Uterus (tissue), 4 donors: ENCODE measurements around the gene ZBTB40. TPM values are rescaled to one million over a fixed set of nuclear protein-coding genes. Genes with fewer than 3 reads are reported as not detected.

ENCODE experiments used
- DNase-seq, 2 donors: peaks; one replicate each; pipeline ENCODE4 v3.0.0-alpha.2; 2019 to 2020
- H3K27ac ChIP-seq, 2 donors: fragments of 200-600 bp; sonication (generic); 1 replicate in 1 of 2; 2 replicates in 1 of 2; pipeline ENCODE4 v1.5.1; 2016 to 2018
- H3K27me3 ChIP-seq, 2 donors: fragments of 200-600 bp; sonication (generic); one replicate each; pipeline ENCODE4 v1.5.1; 2018 to 2019; ENCODE audit warnings: control low read depth in 1 of 2
- H3K36me3 ChIP-seq, 2 donors: fragments of 200-600 bp; sonication (generic); one replicate each; pipeline ENCODE4 v1.5.1; 2019; ENCODE audit warnings: control low read depth in 1 of 2
- H3K4me1 ChIP-seq, 2 donors: fragments of 200-600 bp; sonication (generic); one replicate each; pipeline ENCODE4 v1.5.1; 2018 to 2019; ENCODE audit warnings: control low read depth in 1 of 2
- H3K4me3 ChIP-seq, 2 donors: fragments of 200-600 bp; sonication (generic); 1 replicate in 1 of 2; 2 replicates in 1 of 2; pipeline ENCODE4 v1.5.1; 2018 to 2019; ENCODE audit warnings: mild to moderate bottlenecking in 1 of 2
- H3K9me3 ChIP-seq, 2 donors: fragments of 200-600 bp; sonication (generic); one replicate each; pipeline ENCODE4 v1.5.1; 2019; ENCODE audit warnings: control low read depth in 1 of 2
- CTCF ChIP-seq, 4 experiments: fragments of 200-600 bp in 2 of 4; fragments of 450-650 bp in 2 of 4; sonication (generic) in 2 of 4; IDR thresholded peaks; one replicate each; pipeline ENCODE4 v1.5.1; 2016 to 2019; ENCODE audit warnings: antibody characterized with exemption in 4 of 4, mild to moderate bottlenecking in 2 of 4, moderate library complexity in 1 of 4
- POLR2A ChIP-seq, 2 donors: fragments of 450-650 bp; IDR thresholded peaks; one replicate each; pipeline ENCODE4 v1.6.1; 2016; ENCODE audit warnings: antibody characterized with exemption in 2 of 2, mild to moderate bottlenecking in 1 of 2, moderate library complexity in 1 of 2
- intact Hi-C: fragments of 100-400 bp; cut with DNase I; formaldehyde crosslinking; loops from one replicate; pipeline ENCODE4 v1.15.1; 2023; ENCODE audit warnings: low total_unique reads
- total RNA-seq, 4 donors: library from RNA; depleted of rRNA in 3 of 4; stranded (reverse); fragments of >200 nt in 3 of 4; gene quantifications; one replicate each; pipeline versions ENCODE4 v1.1.0 to v1.2.4, GENCODE V29; 2014 to 2023
- donor health status: DM: yes; HTN: yes; CAD: no.

The ZBTB40 gene
- total RNA-seq, 4 donors from 2014 or later: 8.2 to 34.2 (median 16.6) TPM

DNA sequence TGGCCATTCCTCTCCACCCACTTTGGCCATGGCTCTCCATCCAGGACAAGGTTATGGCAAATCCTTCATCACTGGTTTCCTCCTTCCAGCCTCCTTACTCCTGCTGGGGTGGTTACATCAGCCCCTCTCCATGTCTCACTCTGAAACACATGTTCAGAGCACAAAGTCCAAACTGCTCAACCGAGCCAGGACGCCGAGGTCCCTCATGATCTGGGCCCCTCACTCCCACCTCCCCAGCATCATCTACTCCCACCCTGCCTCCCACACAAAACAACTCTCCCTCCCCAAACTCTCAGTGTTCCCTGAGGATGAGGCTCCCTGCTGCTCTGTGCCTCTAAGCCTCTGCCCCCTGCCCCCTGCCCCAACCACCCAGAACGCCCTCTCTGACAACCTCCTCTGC is 33.3 kb upstream of the ZBTB40 start:
- DNase-seq: no peak
- intact Hi-C loops: loop anchor here (5.0 kb wide), 1 partner anchor 224 kb away; the partner anchor contains the start of gene C1QC
- TF ChIP-seq CTCF (IDR thresholded peaks at IDR 0.05): no peak
- TF ChIP-seq POLR2A (IDR thresholded peaks at IDR 0.05): no peak

GRCh38 chr1:22418933-22419382 is 32.7 kb upstream of the ZBTB40 start:
- Histone ChIP-seq H3K27me3 (no peaks in the 10 kb centered on the region), H3K4me1 (peaks cover 0 to 6% of the 10 kb centered on the region in 2 donors), H3K27ac (no peak overlapping the region), H3K36me3 (no peaks in the 10 kb centered on the region), H3K9me3 (no peaks in the 10 kb centered on the region), H3K4me3 (no peak overlapping the region)
- TF ChIP-seq CTCF (IDR thresholded peaks at IDR 0.05) (no peak), POLR2A (IDR thresholded peaks at IDR 0.05) (no peak)
- no peak for DNase-seq
- intact Hi-C loops: loop anchor here (5.0 kb wide), 1 partner anchor 223 kb away; the partner anchor contains the start of gene C1QC

More for the DNA sequence above, 33.3 kb upstream of the ZBTB40 start:
- Histone ChIP-seq H3K4me1 (peaks cover 0 to 6% of the 10 kb centered on the region in 2 donors), H3K9me3 (no peaks in the 10 kb centered on the region), H3K4me3 (no peak overlapping the region), H3K27me3 (no peaks in the 10 kb centered on the region), H3K27ac (no peak overlapping the region), H3K36me3 (no peaks in the 10 kb centered on the region)

GRCh38 chr1:22420455-22421053 is 31.1 kb upstream of the ZBTB40 start:
- peaks cover 0 to 6% of the 10 kb centered on the region in 2 donors for H3K4me1 ChIP-seq
- H3K27me3 ChIP-seq: no peaks in the 10 kb centered on the region
- DNase-seq: peak; percentile 36 to 53
- intact Hi-C loops: no loop called here
- H3K4me3 ChIP-seq: no peak overlapping the region
- no peaks in the 10 kb centered on the region for H3K36me3 ChIP-seq
- no peaks in the 10 kb centered on the region for H3K9me3 ChIP-seq
- no peak overlapping the region for H3K27ac ChIP-seq
- TF ChIP-seq POLR2A (IDR thresholded peaks at IDR 0.05) (no peak), CTCF (IDR thresholded peaks at IDR 0.05) (peak; percentile 27 to 69 (median 50))

- no peak overlapping the region for H3K4me3 ChIP-seq
- DNase-seq: no peak
- no peaks in the 10 kb centered on the region for H3K36me3 ChIP-seq
- H3K4me1 ChIP-seq: no peaks in the 10 kb centered on the region
- H3K27ac ChIP-seq: no peak overlapping the region
- intact Hi-C loops: no loop called here
- no peak for TF ChIP-seq CTCF (IDR thresholded peaks at IDR 0.05)
- no peak for TF ChIP-seq POLR2A (IDR thresholded peaks at IDR 0.05)
- H3K27me3 ChIP-seq: no peaks in the 10 kb centered on the region
- no peaks in the 10 kb centered on the region for H3K9me3 ChIP-seq
Measured at GRCh38 chr1:22426781-22427180, 24.9 kb upstream of the ZBTB40 start.

- H3K4me3 ChIP-seq: no peak overlapping the region
- DNase-seq: no peak
- no peaks in the 10 kb centered on the region for H3K36me3 ChIP-seq
- intact Hi-C loops: no loop called here
- no peaks in the 10 kb centered on the region for H3K27me3 ChIP-seq
- H3K9me3 ChIP-seq: no peaks in the 10 kb centered on the region
- H3K27ac ChIP-seq: no peak overlapping the region
- TF ChIP-seq POLR2A (IDR thresholded peaks at IDR 0.05) (no peak), CTCF (IDR thresholded peaks at IDR 0.05) (no peak)
- H3K4me1 ChIP-seq: no peaks in the 10 kb centered on the region
Measured at GRCh38 chr1:22428672-22429071, 23.0 kb upstream of the ZBTB40 start.
